Stimulated activated naive CD8-positive, alpha-beta T cell treated with anti-CD3 and anti-CD28 coated beads, Interleukin-15, Interleukin-2, amounts not matched to agents 100 U/mL and 50 U/mL, for 24 hours (primary cell): ENCODE results near the gene TMPRSS3.
A peak's percentile ranks its signal among the peaks of the same experiment; 100 is the strongest.

Experiments
- ATAC-seq: fragments of 150-1000 bp; cut with Tn5 transposase; one replicate; pipeline ENCODE4 v1.10.0; 2021
- DNase-seq: peaks from one replicate; pipeline ENCODE4 v3.0.0; 2021

The TMPRSS3 gene

DNA sequence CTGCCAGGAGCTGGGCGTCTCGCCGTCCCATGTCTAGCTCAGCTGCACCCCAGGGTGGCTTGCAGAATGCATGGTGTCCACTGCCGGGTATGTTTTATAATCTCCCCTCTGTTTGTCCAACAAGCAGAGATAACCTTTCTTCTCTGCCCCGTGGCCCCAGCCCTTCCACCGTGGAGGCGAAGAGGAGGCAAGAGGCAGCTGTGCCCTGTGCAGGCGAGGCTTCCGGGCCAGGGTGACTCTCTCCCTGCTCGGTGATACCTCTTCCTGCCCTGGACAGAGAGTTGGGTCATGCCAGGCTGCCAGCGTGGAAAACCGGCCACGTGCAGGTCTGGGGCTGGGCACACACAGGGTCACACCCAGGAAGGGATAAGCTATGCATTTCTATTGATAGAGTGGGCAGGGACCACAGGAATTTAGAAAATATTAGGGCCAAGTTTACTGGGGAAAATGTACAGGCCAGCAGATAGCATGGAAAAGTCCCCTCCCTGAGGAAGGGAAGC lies 44.9 kb downstream of the TMPRSS3 start, which contains the start of gene TFF2:
Gene TFF2, minus strand, starts transcription at position 68 of the 500 bp plus-strand sequence. Its CDS starts 37 bp downstream, at position 31.
- ATAC-seq (no peak), DNase-seq (no peak)

DNA sequence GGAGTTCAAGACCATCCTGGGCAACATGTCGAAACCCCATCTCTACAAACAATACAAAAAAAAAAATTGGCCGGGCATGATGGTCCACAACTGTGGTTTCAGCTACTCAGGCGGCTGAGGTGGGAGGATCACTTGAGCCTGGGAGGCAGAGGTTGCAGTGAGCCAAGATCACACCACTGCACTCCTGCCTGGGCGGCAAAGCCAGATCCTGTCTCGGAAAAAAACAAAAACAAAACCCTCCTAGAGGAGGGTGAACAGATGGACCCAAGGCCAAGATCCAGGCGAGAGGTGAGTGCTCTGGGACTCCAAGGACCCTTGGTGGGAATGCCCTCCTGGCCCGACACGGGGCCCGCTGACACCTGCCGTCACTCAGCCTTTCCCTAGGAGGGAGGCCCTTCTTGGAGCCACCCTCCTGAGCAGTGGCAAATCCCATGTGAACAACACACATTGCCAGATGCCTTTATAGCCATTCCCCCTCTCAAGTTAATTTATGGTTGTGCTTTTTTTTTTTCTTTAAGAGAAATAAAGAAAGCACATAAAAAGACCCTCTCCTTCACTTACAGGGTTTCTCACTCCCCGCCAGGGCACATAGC lies 45.4 kb downstream of the TMPRSS3 start:
- no peak for DNase-seq
- no peak for ATAC-seq

DNA sequence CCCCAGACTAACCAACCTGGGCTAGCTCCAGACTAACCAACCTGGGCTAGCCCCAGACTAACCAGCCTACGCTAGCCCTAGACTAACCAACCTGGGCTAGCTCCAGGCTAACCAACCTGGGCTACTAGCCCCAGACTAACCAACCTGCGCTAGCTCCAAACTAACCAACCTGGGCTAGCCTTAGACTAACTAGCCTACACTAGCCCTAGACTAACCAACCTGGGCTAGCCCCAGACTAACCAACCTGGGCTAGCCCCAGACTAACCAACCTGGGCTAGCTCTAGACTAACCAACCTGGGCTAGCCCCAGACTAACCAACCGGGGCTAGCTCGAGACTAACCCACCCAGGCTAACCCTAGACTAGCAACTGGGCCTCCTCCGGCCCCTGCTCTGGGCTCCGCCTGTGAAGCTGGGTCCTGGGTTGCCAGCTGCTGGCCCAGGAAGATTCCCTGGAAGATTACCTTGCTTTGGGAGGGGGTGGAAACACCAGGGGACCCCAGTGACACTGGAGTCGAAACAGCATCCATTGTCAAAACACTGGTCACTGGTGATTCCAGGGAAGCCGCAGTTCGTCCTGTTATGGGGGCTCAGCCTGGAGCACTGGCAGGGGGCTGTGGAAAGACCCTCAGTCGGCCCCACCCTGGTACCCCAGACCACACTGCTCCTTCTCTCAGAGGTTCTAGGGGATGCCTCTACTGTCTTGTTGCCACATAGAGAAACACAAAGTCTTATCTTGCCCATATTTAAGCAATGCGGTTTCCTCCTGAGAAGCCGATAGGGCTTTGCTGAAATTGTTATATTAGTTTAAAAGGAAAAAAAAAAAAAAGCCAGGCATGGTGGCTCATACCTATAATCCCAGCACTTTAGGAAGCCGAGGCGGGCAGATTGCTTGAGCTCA lies 46.2 kb downstream of the TMPRSS3 start:
- DNase-seq (no peak), ATAC-seq (no peak)

DNA sequence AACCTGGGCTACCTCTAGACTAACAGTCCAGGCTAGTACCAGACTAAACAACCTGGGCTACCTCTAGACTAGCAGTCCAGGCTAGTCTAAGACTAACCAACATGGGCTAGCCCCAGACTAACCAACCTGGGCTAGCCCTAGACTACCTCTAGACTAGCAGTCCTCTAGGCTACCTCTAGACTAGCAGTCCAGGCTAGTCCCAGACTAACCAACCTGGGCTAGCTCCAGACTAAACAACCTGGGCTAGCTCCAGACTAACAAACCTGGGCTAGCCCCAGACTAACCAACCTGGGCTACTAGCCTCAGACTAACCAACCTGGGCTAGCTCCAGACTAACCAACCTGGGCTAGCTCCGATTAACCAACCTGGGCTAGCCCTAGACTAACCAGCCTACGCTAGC lies 47.1 kb downstream of the TMPRSS3 start:
- DNase-seq (no peak), ATAC-seq (no peak)

DNA sequence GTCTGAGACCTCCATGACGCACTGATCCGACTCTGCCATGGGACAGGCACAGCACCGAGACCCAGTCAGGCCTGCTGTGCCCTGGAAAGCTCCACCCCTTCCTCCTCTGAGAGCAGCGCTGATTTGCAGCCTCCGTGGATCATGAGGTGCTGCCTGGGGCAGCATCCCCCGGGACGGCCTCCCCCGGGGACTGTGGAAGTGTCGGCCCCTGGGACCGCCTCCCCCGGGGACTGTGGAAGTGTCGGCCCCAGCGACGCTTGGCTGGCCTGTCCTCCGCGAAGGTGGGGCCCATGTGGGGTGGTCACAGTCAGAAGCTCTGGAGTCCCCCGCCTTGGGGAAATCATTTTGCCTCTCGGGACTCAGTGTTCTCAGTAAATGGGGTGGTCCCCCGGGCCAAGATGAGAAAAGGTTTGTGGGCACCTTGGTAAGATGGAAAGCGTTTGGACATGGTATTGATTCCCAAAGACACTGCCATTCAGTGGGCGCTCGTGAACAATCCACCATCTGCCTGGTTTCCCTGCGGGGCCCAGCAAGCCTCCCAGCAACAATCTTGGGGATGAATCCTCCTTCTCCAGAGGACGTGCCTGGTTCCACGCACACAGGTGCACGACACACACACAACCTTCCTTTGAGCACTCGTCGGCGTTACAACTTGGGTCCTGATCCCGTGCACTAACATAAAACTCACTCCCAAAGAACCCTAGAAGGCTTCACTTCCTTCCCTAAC lies 48.1 kb downstream of the TMPRSS3 start:
- ATAC-seq (no peak), DNase-seq (no peak)

DNA sequence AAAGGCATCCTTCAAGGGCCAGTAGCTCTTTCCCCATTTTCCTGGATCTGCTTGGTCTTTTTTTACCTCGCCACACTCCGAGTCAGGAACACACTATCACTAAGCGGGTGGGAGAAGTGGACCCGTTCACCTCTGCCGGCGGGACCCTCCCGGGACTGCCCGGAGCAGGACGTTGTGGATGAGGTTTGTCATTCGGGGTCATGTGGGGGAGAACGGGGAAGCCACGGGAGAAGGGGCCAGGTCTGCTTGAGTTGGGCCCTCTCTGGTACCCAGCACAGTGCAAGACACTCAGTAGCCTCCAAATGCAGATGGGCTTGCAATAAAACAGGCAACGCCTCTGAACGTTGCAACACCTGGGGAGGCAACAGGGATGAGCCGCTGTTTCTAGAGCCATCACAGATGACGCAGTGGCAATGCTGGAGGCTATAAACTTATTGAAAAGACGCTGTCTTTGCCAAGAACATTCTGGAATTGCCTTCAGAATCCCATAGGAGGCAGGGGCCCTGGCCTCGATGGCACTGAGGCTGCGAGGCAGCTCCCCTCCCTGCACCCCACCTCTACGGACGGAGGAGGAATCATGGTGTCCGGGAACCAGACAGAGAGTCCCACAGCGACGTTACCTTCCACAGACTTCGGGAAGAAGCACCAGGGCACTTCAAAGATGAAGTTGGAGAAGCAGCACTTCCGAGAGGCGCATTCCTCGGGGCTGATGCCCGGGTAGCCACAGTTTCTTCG lies 48.8 kb downstream of the TMPRSS3 start:
- ATAC-seq (no peak), DNase-seq (no peak)

DNA sequence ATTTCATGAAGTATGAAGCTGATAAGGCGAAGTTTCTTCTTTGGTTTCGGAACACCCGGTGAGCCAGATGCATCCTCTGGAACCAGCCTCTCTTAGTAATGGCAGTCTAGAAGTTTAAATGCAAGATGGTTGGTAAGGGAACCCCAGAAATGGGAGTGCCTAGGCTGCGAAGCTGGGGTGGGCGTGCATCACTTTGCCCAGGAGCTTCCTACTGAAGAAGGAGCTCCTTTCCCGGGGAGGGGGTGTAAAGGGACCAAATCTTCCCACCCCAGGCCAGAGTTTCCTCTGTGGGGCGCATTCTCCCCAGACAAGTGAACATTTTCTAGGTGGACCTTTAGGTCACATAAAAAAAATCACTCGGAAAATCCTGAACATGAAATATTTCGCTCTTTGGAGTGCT lies 49.4 kb downstream of the TMPRSS3 start:
- ATAC-seq (no peak), DNase-seq (no peak)

DNA sequence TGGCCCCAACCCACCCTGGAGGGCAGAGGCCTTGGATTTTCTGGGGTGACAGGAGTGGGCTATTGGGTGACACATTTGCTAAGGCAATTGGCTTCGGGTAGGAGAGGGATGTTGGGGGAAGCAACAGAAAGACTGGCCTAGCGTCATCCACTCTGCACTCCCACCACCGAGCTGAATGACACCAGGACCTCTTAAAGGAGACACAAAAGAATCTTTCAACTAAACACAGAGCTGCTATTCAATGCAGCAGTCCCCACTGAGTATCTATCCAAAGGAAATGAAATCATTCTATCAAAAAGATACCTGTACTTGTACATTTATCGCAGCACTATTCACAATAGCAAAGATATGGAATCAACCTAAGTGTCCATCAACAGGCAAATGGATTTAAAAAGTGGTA lies 51.2 kb downstream of the TMPRSS3 start:
- no peak for ATAC-seq
- no peak for DNase-seq

DNA sequence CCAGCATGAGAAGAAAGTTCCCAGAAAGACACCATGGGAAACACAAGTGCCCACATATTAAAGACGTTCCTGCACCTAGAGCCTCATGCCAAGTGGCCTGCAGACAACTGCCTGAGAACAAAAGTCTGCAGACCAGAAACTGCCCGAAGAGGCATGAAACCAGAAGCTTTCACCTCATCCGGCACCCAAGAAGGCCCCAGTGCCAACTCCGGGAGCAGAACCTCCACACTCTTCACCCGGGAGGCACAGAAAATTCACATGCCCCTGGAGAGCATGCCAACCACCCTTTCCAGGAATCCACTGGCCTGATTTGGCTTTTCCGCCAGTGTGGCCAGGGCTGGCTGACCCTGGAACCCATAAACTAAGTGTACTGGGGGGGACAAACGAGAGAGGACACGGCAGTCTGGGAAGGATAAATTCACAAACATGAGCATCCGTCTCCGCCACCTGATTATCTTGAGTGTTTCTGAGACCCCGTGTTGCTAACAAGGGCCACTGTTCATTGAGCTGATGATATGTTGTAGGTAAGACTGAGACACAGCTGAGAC lies 51.8 kb downstream of the TMPRSS3 start:
- ATAC-seq, result no peak
- DNase-seq, result no peak

DNA sequence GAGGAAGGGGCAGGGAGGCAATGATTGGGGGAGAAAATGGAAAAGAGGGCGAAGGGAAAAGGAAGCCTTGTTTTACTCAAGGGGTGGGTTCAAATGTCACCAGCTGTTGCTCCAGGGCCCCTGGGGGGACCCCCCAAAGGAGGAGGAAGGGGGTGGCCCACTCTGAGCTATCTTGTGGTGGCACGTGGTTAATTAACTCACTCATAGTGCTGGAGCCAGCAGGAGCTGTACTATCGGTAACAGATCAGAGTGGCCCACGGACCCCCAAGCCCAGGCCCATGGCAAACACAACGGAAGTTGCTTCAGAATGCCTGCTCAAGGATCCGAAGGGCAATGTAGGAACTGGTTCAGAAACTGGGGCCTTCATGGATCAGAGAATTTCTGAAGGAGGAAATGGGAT lies 52.3 kb downstream of the TMPRSS3 start:
- no peak for ATAC-seq
- no peak for DNase-seq

DNA sequence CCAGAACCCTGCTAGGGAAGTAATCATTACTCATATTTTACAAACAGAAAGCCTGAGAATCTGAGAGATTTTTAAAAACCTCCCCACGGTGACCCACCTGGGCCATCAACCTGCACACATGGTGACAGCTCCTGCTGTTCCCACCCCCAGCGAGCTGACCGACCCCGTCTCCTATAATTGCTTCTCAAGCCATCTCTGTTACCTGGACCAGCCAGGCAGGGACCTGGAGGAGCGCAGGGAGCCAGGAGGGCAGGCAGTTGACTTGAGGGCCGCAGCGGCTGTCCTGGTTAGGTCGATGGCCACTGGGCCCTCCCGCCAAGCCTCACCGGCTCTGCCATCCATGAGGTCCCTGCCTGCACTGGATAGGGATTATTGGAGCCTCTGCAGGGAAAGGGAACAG lies 52.8 kb downstream of the TMPRSS3 start:
- no peak for DNase-seq
- no peak for ATAC-seq

DNA sequence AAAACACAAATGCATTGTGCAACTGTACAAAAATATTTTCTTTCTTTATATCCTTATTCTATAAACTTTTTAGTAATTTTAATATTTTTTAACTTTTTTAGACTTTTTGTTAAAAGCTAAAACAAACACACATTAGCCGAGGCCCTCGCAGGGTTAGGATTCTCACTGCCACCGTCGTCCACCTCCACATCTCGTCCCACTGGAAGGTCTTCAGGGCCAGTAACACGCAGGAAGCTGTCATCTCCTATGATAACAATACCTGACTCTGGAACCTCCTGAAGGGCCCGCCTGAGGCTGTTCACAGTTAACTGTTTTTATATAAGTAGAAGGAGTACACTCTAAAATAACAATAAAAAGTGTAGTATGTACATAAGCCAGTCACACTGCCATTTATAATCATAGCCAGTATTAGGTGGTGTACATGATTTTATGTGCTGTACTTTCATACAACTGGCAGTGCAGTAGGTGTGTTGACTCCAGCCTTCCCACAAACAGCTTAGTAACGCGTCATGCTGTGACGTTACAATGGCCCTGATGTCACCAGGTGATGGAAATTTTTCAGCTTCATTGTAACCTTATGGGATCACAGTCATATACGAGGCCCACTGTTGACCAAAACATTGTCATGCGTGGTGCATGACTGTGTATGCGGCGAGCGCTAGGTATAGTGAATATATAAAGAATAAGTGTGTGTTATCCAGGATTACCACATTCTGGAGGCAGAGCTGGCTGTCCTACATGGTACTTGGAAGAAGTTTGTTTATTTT lies 53.9 kb downstream of the TMPRSS3 start:
- no peak for DNase-seq
- ATAC-seq, result no peak

DNA sequence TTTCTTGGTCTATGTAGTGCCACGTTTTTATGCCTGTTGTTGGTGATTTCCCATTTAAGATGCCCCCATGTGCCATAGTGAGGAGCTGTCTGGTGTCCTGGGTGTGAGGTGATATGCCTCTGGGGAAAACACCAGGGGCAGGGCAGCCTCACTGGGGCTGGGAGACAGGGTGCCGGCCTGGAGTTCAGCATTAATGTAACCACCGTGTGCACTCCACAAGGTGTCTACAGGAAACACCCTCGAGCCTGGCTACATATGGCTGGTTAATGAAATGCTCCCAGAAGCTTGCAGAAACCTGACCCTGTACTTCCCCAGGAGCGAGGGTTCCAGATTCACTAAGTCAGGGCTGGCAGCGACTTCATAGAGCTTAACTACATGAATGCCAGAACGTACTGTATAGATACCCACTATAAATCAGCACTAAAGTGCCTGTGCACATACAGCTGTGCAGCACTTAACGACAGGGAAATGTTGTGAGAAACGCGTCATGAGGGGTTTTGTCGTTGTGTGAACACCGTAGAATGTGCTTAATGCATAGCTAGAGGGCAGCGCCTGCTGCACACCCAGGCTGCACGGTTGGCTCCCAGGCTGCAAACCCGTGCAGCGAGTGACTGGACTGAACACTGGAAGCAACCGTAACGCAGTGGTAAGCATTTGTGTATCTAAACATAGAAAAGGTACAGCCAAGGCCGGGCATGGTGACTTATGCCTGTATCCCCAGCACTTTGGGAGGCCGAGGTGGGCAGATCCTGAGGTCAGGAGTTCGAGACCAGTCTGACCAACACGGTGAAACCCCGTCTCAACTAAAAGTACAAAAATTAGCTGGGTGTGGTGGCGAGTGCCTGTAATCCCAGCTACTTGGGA lies 55.4 kb downstream of the TMPRSS3 start:
- ATAC-seq (no peak), DNase-seq (no peak)

DNA sequence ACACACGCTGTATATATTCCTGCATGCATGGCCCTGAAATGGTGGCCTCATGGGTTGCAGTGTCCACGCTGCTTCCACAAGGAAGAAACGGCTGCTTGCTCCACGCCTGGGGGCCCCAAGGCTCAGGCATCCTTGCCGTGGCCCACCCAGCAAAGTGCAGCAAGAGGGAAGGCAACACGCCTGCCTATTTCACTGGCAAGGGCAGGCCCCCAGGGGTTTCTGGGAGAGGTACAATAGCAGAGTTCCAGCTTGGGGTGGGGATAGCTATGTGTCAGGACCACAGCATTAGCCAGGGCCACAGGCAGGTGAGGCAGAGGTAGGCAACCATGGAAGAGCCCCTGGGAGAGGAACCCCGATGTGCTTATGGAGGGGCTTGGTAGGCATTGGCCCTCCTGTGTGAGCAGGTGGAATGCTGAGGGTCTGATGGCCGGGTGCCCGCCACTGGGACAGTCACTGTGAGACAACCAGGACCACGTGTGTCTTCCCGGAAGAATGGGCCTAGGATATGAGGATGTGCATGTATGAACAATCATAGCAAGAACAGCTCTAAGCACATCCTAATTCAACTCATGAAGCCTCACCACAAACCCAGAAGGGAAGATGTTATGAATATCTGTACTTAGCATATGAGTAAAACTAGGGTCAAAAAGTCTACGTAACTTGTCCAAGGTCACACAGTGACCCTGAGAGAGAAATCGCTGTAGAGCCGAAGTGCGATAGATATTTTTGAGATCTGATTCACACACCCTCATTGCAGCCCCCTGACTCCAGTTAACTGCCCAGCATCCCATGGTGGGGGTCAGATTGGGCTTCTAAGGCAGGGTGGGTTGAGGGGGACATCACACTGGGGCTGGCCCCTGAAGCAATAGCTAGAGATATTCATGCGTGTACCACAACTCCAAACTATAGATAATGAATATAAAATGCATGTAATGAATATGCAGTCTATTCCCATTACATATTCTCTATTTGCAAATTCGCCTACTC lies 56.8 kb downstream of the TMPRSS3 start:
- peak; percentile 26 for ATAC-seq
- no peak for DNase-seq

DNA sequence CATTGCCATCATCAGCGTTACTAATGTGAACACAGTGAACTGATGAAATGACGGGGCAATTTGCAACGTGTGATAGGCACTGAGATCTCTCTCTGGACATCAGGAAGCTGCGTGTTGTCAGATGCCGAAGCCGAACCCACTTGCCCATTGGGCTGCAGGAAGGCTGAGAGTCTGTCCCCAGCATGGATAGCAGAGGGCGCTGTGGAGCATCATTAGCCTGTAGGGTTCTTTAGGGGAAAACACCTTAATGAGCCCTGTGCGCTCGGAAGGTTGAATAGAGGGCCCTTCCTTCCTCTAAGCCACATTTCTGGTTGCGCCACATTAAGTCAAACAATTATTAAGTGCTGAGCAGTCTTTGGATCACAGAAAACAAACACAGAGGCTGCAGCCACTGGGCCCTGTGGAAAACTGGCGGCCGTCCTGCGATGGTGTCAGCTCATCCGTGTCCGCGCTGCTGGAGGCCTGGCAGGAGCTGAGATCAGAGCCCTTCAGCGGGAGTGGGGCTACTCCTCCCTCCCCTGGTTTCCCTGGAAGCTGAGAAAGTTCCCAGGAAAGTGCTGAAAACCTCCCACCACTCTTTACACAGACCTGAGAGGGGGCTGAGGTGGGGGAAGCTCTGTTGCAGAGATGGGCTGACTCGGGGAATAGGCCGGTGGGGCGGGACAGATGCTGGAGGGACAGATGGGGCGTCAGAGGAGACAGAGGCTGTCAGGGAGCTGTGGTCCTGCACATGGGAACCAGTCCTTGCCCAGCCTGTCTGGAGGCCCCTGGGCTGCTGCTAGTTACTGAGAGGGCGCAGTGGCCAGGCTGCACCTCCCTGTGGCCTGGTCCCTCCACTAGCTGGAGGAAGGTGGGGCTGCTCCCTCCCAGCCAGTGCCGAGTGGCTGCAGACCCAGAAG lies 57.8 kb downstream of the TMPRSS3 start:
- peak; percentile 84 for ATAC-seq
- DNase-seq, result peak; percentile 87

DNA sequence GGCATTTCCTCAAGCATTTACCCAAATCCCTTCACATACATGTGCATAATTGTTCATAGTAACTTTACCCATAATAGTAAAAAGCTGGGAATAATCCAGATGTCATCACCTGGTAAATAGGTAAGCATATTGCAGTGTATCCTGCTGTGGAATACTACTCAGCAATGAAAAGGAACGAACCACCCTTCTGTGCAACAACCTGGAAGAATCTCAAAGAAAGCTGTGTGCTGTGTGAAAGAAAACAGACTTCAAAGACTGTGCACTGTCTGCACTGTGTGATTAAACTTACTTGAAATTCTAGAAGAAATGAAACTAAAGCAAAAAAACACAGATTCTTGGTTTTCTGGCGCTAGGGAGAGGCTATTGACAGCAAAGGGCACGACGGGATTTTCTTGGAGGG lies 58.6 kb downstream of the TMPRSS3 start:
- DNase-seq (no peak), ATAC-seq (no peak)

DNA sequence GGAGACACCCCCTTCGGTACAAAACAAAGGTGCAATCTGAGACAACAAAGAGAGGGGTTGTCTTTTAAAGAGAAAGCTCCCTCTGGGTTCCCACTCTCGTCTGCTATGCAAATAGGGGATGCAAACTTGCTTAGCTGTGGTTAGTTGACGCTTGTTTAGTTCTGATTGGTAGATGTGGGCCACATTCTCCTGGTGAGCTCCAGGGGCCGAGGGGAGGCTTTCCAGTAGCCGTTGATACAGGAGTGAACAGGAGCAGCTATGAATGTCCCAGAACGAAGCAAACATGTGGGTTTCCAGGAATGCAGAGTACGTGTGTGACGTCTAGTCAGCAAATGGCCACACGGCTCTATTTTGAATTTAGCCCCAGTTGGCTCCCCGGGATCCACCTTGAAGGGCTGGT lies 59.8 kb downstream of the TMPRSS3 start:
- no peak for ATAC-seq
- DNase-seq, result no peak
